Measurements from ENCODE around the gene RHAG.

RHAG gene

GRCh38 chr6:49558238-49558637 is 78.4 kb downstream of the RHAG start:
- no peak for DNase-seq

- DNase-seq, result no peak
Measured at GRCh38 chr6:49557177-49557576, 79.5 kb downstream of the RHAG start.

- DNase-seq, result no peak
Measured at GRCh38 chr6:49556429-49556837, 80.2 kb downstream of the RHAG start.

- no peak for DNase-seq
Measured at GRCh38 chr6:49555951-49556350, 80.7 kb downstream of the RHAG start.
